ENCODE data around the gene TAF1C. TPM values are rescaled to one million over a fixed set of nuclear protein-coding genes. Genes with fewer than 3 reads are reported as not detected.

Gene TAF1C
- total and polyA plus RNA-seq, 9 of the 15 experiments (the other 6 are each of a cell fraction or from before 2014, with no cell fraction given) = 1.5 to 74.8 (median 21.0) TPM

DNA sequence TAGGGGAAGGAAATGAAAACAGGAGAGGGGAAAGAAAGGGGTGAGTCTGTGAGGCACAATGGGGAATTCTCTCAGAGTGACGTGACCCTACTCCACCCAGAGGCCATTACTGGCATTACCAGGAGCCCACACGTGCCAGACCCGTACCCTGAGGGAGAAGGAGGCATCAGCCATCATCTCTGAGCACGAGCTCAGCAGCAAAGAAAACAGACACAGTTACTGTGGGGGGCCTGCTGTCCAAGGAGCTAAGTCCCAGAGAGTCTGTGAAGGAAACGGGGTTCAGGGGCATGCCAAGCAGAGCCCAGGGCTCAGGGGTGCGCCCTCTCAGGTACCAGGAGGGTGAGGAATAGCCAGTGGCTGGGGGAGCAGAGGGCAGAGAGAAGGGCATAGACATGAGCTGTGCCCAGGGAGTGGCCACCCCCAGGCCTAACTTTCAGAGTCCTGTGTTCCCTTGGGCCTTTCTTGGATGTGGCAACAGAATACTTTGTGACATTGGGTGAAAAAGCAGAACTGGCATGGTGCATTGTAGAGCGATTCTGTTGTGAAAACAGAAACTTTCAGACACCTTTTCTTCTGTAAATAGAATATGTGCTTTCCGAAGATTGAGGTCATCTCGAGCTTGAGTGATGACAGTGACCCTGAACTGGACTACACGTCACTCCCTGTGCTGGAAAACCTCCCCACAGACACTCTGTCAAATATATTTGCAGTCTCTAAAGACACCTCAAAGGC is 11.3 kb downstream of the TAF1C start (continued):
- TF ChIP-seq, protein P1, sequence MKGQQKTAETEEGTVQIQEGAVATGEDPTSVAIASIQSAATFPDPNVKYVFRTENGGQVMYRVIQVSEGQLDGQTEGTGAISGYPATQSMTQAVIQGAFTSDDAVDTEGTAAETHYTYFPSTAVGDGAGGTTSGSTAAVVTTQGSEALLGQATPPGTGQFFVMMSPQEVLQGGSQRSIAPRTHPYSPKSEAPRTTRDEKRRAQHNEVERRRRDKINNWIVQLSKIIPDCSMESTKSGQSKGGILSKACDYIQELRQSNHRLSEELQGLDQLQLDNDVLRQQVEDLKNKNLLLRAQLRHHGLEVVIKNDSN (CRISPR knock-in tag; IDR thresholded peaks at IDR 0.05) = peak; percentile 79
- no peak for TF ChIP-seq ZNF449 (CRISPR knock-in tag; IDR thresholded peaks at IDR 0.05)
- TF ChIP-seq CCNT2 (IDR thresholded peaks at IDR 0.05; ENCODE audit: borderline replicate concordance, extremely low read depth, insufficient read length, low read depth, low read length) = no peak
- peak; percentile 48 for TF ChIP-seq USF2 (CRISPR knock-in tag; IDR thresholded peaks at IDR 0.05)
- TF ChIP-seq RB1 (IDR thresholded peaks at IDR 0.05; ENCODE audit: low read depth) = 0 out of 2 replicates have a peak, but pooled peaks have one; percentile 21
- TF ChIP-seq TRIM24 (IDR thresholded peaks at IDR 0.05) = no peak
- no peak for TF ChIP-seq NKRF (IDR thresholded peaks at IDR 0.05; ENCODE audit: borderline replicate concordance)
- TF ChIP-seq CEBPG (CRISPR knock-in tag; IDR thresholded peaks at IDR 0.05) = no peak
- TF ChIP-seq CEBPG (tag; conservative IDR thresholded peaks at IDR 0.05 in 1 of 2, IDR thresholded peaks at IDR 0.05 in 1 of 2) = no peak
- TF ChIP-seq RFX5 (IDR thresholded peaks at IDR 0.05; ENCODE audit: low read depth, low read length) = no peak
- TF ChIP-seq ID3 (CRISPR knock-in tag; IDR thresholded peaks at IDR 0.05) = no peak
- no peak for TF ChIP-seq ID3 (tag; IDR thresholded peaks at IDR 0.05)
- TF ChIP-seq, protein P2, sequence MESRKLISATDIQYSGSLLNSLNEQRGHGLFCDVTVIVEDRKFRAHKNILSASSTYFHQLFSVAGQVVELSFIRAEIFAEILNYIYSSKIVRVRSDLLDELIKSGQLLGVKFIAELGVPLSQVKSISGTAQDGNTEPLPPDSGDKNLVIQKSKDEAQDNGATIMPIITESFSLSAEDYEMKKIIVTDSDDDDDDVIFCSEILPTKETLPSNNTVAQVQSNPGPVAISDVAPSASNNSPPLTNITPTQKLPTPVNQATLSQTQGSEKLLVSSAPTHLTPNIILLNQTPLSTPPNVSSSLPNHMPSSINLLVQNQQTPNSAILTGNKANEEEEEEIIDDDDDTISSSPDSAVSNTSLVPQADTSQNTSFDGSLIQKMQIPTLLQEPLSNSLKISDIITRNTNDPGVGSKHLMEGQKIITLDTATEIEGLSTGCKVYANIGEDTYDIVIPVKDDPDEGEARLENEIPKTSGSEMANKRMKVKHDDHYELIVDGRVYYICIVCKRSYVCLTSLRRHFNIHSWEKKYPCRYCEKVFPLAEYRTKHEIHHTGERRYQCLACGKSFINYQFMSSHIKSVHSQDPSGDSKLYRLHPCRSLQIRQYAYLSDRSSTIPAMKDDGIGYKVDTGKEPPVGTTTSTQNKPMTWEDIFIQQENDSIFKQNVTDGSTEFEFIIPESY (CRISPR knock-in tag; IDR thresholded peaks at IDR 0.05) = 0 out of 2 replicates have a peak, but pooled peaks have one; percentile 16
- no peak for TF ChIP-seq NFIX (CRISPR knock-in tag; IDR thresholded peaks at IDR 0.05; ENCODE audit: low read depth)
- TF ChIP-seq SRSF9 (IDR thresholded peaks at IDR 0.05; ENCODE audit: borderline replicate concordance, low read depth, low read length) = no peak
- TF ChIP-seq RAD21 (CRISPR knock-in tag; conservative IDR thresholded peaks at IDR 0.05 in 1 of 2, IDR thresholded peaks at IDR 0.05 in 1 of 2) = peak; percentile 81 to 92
- TF ChIP-seq MYNN (IDR thresholded peaks at IDR 0.05) = 0 out of 2 replicates have a peak, but pooled peaks have one; percentile 52
- TF ChIP-seq MYNN (CRISPR knock-in tag; IDR thresholded peaks at IDR 0.05) = no peak
